Muscle of leg (tissue), 11 donors: ENCODE results near the gene TPSAB1. TPM values are rescaled to one million over a fixed set of nuclear protein-coding genes. Genes with fewer than 3 reads are reported as not detected.
"Not testable (repeated sequence)": the region's sequence is repeated elsewhere in the genome, so short reads cannot be mapped to it uniquely, and the experiment has no call there.

ENCODE experiments used
- DNase-seq: peaks from one replicate; pipeline ENCODE4 v3.0.0; 2013
- H3K27ac ChIP-seq: one replicate; pipeline ENCODE4 v1.5.1; 2013; ENCODE audit warnings: mild to moderate bottlenecking, low read length, control low read depth
- H3K27me3 ChIP-seq: one replicate; pipeline ENCODE4 v1.6.1; 2013; ENCODE audit warnings: low read length; ENCODE audit not compliant: control insufficient read depth, insufficient read depth
- H3K36me3 ChIP-seq: one replicate; pipeline ENCODE4 v1.6.1; 2013; ENCODE audit warnings: low read length; ENCODE audit not compliant: control insufficient read depth, insufficient read depth
- H3K4me1 ChIP-seq: one replicate; pipeline ENCODE4 v1.6.1; 2013; ENCODE audit warnings: low read length; ENCODE audit not compliant: control insufficient read depth, insufficient read depth
- H3K4me3 ChIP-seq: one replicate; pipeline ENCODE4 v1.5.1; 2013; ENCODE audit warnings: low read length, control low read depth
- H3K9me3 ChIP-seq: replicated peaks from 2 replicates; pipeline ENCODE4 v1.6.1; 2013; ENCODE audit warnings: low read depth, low read length; ENCODE audit not compliant: control insufficient read depth
- WGBS: methylation state at CpG from one replicate; pipeline ENCODE4 v1.1.5; 2013; ENCODE audit warnings: missing lambda C conversion rate; ENCODE audit not compliant: insufficient coverage; 5-methylcytosine and 5-hydroxymethylcytosine counted together
- polyA plus RNA-seq, 8 donors: library from polyadenylated mRNA; unstranded; fragments of 120-200 nt; gene quantifications; one replicate each; pipeline versions ENCODE4 v1.2.1 to v1.2.3, GENCODE V29; 2013; ENCODE audit warnings: inconsistent platforms in 1 of 8, low replicate concordance in 1 of 8; ENCODE audit not compliant: insufficient read length in 8 of 8, insufficient read depth in 1 of 8
- total RNA-seq: library from RNA; stranded (reverse); fragments of 120-200 nt; gene quantifications from one replicate; pipeline ENCODE4 v1.2.4, GENCODE V29; 2013

Gene TPSAB1
- total and polyA plus RNA-seq, 9 donors: 0.53 to 3.8 (median 1.7) TPM

DNA sequence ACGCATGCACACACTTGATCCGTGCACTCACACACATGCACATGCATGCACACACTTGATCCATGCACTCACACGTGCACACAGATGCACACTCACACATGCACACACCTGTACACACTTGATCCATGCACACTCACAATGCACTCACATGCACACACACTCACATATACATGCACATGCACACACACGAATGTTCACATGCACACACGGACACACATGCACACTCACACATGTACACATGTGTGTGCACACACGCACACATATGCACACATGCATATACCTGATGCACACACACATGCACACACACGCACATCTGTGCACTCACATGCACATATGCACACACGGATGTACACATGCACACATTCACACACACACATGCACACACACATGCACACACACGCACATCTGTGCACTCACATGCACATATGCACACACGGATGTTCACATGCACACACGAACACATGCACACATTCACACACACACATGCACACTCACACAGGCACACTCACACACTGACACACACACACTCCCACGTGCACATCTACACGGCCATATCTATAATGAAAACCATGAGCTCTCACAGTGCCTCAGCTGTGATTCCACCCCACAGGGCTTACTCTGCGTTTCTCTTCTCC is 7.5 kb downstream of the TPSAB1 start:
- not testable (repeated sequence) for H3K36me3 ChIP-seq, H3K27ac ChIP-seq, H3K4me3 ChIP-seq, H3K9me3 ChIP-seq, DNase-seq, H3K4me1 ChIP-seq
- WGBS: 88% methylated on average over 11 of the region's 14 CpGs
- H3K27me3 ChIP-seq: peaks cover 22% of the 10 kb centered on the region

DNA sequence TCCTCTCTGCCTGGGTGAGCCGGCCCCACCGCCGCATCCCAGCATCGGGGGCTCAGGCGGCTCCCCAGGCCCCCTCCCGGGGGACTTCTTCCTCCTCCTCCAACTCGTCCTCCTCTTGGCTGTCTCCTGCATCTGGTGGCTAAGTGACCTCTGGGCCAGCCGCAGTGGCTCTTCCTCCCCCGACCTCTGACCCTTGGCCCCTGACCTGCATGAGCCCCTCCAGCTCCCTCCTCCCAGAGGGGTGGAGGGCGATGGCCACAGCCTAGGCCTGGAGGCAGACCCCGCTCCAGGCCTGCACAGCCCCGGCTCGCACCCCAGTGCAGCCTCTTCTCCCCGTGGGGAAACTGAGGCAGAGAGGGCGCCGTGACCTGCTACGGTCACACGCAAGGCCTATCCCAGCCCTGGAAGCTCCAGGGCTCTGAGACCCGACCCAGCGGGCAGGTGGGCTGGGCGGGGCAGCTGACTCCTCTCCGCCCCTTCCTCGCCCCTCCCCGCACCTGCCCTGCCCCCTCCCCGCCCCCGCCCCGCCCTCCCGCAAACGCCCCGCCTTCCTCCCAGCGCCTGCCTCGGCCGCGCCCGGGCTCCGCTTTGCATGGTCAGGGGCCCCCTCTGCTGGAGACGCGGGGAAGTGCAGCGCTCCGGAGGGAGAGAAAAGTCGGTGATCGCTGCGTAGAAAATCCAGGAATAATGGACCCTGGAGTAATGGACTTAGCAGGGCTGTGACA is 8.7 kb downstream of the TPSAB1 start:
- DNase-seq, H3K36me3 ChIP-seq: not testable (repeated sequence)
- no CpG with 5 or more reads among the region's 43 CpGs for WGBS

DNA sequence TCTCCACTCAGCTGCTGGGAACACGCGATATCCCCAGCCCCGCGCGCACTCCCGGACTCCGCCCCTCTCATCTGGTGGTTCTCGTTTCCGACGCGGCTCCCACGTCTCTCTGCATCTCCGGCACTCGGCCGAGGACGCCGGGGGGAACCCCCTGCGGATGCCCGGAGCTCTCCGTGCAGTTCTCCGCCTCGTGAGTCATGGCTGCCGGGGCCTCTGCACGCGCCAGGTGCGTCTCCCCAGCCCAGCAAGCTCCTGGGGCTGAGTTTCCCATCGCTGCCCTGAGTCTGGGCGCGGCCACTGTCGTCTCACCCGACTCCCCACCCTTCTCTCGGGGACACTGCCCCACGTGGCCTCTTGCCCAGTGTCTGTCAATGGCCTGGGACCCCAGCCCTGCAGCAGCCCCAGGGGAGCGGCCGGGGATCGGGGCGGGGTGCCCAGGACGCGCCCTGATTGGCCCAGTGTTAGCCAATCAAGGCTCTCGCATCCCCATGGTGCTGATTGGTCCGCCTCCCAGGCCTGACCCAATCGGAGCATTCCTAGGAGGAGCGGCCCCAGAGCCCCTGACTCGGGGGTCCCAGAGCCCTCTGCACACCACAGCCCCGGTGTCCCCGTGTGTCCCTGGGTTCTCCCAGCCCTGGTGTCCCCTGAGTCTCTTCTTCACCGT is 13.3 kb downstream of the TPSAB1 start:
- H3K27me3 ChIP-seq: peaks cover 10% of the 10 kb centered on the region
- DNase-seq, H3K4me1 ChIP-seq, H3K4me3 ChIP-seq, H3K9me3 ChIP-seq, H3K36me3 ChIP-seq, H3K27ac ChIP-seq: not testable (repeated sequence)
- WGBS: no CpG with 5 or more reads among the region's 47 CpGs

More for the DNA sequence above, 8.7 kb downstream of the TPSAB1 start:
- not testable (repeated sequence) for H3K4me3 ChIP-seq, H3K9me3 ChIP-seq, H3K4me1 ChIP-seq, H3K27ac ChIP-seq
- peaks cover 22% of the 10 kb centered on the region for H3K27me3 ChIP-seq

DNA sequence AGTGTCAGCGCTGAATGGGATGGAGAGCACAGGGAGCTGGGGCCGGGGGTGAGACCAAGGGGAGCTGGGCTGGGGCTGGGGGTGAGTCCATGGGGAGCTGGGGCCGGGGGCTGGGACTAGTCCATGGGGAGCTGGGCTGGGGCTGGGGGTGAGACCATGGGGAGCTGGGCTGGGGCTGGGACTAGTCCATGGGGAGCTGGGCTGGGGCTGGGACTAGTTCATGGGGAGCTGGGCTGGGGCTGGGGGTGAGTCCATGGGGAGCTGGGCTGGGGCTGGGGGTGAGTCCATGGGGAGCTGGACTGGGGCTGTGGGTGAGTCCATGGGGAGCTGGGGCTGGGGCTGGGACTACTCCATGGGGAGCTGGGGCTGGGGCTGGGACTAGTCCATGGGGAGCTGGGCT is 14.3 kb downstream of the TPSAB1 start:
- H3K27ac ChIP-seq, DNase-seq, H3K4me1 ChIP-seq, H3K9me3 ChIP-seq, H3K36me3 ChIP-seq, H3K4me3 ChIP-seq: not testable (repeated sequence)
- WGBS: 80% methylated on average over 3 of the region's 3 CpGs
- H3K27me3 ChIP-seq: peaks cover 20% of the 10 kb centered on the region

DNA sequence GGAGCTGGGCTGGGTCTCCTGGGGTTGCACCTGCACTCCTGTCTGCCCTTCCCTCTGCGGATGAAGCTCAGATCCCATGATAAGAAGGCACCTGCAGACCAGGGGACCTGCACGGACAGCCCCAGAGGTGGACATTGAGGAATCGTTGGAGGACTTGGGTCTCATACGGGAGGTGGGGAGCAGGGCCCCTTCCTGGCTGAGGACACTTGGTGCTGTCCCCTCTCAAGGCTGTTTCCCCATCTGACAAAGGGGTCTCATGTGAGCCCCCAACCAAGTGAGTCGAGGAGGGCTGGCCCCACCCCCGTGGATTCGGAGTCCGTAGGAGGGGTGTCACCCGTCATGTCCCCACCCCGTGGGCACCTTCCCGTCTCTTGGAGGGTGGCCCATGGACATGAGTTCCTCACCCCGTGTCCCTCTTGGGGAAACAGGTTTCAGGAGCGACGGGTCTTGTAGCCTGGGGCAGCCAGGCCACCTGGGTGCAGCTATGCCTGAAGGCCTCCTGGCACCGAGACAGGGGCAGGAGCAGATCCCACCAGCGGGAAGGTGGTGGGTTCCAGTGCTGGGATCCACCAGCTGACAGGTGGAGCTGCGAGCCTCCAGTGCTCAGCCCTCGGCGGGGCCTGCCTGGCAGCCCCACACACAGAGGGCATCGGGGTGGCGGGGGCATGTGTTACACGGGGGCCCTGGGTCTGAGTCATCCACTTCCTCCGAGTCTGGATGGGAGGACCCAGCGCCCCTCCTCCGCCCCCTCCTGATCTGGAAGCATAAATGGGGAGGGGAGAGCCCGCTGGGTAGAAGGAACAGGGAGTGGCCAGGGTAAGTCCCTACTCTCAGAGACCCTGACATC is 15.0 kb downstream of the TPSAB1 start, which contains the start of gene TPSD1:
Gene TPSD1 (plus strand): TSS at position 794 of the 847 bp plus-strand sequence. CDS start 212 bp downstream, outside the sequence.
- H3K4me1 ChIP-seq, H3K36me3 ChIP-seq, H3K27ac ChIP-seq, DNase-seq, H3K9me3 ChIP-seq, H3K4me3 ChIP-seq: not testable (repeated sequence)
- peaks cover 27% of the 10 kb centered on the region for H3K27me3 ChIP-seq
- WGBS: 69% methylated on average over 14 of the region's 26 CpGs

DNA sequence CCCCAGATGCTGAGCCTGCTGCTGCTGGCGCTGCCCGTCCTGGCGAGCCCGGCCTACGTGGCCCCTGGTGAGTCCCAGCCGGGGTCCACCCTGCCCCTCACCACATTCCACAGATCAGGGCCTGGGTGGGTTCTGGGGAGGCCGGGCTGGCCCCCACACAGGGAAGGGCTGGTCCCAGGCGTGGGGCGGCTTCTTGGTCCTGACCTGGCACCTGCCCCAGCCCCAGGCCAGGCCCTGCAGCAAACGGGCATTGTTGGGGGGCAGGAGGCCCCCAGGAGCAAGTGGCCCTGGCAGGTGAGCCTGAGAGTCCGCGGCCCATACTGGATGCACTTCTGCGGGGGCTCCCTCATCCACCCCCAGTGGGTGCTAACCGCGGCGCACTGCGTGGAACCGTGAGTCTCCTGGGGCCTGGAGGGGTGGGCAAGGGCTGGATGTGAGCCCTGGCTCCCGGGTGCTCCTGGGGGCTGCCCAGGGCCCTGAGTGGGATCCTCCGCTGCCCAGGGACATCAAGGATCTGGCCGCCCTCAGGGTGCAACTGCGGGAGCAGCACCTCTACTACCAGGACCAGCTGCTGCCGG is 15.9 kb downstream of the TPSAB1 start:
- H3K36me3 ChIP-seq, DNase-seq, H3K4me3 ChIP-seq, H3K27ac ChIP-seq, H3K4me1 ChIP-seq, H3K9me3 ChIP-seq: not testable (repeated sequence)
- H3K27me3 ChIP-seq: peaks cover 36% of the 10 kb centered on the region
- WGBS: 80% methylated on average over 4 of the region's 23 CpGs

DNA sequence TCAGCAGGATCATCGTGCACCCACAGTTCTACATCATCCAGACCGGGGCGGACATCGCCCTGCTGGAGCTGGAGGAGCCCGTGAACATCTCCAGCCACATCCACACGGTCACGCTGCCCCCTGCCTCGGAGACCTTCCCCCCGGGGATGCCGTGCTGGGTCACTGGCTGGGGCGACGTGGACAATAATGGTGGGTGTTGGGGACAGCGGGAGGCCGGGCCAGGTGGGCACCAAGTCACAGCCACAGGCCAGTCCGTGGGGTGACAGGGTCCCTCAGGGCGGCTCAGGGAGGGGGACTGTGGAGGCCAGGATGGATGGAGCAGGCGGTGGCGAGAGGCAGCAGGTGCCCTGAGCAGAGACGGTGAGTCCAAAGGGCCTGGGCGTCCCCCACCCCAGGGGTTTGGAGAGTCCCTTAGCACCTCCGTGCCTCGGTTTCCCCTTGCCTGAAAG is 16.4 kb downstream of the TPSAB1 start:
- Histone ChIP-seq H3K4me3 (no peak overlapping the region), H3K27me3 (peaks cover 41% of the 10 kb centered on the region), H3K36me3 (no peaks in the 10 kb centered on the region), H3K9me3 (no peaks in the 10 kb centered on the region), H3K4me1 (peaks cover 5% of the 10 kb centered on the region), H3K27ac (no peak overlapping the region)
- no peak for DNase-seq
- WGBS: 78% methylated on average over 11 of the region's 22 CpGs

DNA sequence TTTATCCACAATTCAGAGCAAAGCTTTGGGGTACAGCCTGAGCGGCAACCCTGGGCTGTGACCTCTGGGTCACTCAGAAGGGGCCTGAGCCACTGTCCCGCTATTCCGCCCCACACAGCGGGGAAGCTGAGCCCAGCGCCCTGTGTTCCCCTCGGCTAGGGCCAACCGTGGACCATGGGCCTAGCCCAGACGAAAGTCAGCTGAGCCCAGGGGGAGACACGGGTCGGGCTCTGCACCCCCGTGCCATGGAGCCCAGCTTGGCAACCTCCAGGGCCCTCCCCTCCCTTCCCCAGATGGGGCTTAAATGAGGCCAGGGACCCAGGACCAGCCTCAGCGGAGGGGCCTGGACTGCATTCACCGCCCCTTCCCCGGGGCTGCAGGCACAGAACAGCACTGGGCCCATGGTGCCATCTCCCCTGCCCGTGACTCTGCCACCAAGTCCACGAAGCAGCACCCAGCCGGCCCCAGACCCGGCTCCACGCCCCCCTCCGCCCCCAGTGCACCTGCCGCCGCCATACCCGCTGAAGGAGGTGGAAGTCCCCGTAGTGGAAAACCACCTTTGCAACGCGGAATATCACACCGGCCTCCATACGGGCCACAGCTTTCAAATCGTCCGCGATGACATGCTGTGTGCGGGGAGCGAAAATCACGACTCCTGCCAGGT is 17.2 kb downstream of the TPSAB1 start:
- 71% methylated on average over 33 of the region's 34 CpGs for WGBS
- no peak overlapping the region for H3K27ac ChIP-seq
- H3K9me3 ChIP-seq: no peaks in the 10 kb centered on the region
- peaks cover 49% of the 10 kb centered on the region for H3K27me3 ChIP-seq
- no peak overlapping the region for H3K4me3 ChIP-seq
- H3K36me3 ChIP-seq: no peaks in the 10 kb centered on the region
- H3K4me1 ChIP-seq: peaks cover 5% of the 10 kb centered on the region
- no peak for DNase-seq

DNA sequence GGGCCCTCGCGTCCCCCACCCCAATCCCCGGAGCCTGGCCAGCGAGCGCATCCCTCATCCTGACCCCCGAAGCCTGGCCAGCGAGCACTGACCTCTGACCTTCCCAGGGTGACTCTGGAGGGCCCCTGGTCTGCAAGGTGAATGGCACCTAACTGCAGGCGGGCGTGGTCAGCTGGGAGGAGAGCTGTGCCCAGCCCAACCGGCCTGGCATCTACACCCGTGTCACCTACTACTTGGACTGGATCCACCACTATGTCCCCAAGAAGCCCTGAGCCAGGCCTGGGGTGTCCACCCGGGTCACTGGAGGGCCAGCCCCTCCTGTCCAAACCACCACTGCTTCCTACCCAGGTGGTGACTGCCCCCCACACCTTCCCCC is 17.7 kb downstream of the TPSAB1 start:
- H3K4me1 ChIP-seq: peaks cover 5% of the 10 kb centered on the region
- peaks cover 54% of the 10 kb centered on the region for H3K27me3 ChIP-seq
- no peaks in the 10 kb centered on the region for H3K36me3 ChIP-seq
- DNase-seq: no peak
- H3K4me3 ChIP-seq: no peak overlapping the region
- no peak overlapping the region for H3K27ac ChIP-seq
- no peaks in the 10 kb centered on the region for H3K9me3 ChIP-seq
- WGBS: 69% methylated on average over 12 of the region's 12 CpGs
